GM10847 (cell line): Measurements from ENCODE around the gene THSD4.

ENCODE experiments used
- POLR2A ChIP-seq: IDR thresholded peaks from 2 replicates; pipeline ENCODE4 v1.6.1; 2011; ENCODE audit not compliant: insufficient read length; ENCODE audit errors: extremely low read depth

The THSD4 gene

GRCh38 chr15:71648095-71648494 lies 532.8 kb downstream of the THSD4 start:
- TF ChIP-seq POLR2A = no peak

GRCh38 chr15:71649894-71650293 lies 534.6 kb downstream of the THSD4 start:
- no peak for TF ChIP-seq POLR2A

GRCh38 chr15:71650603-71651002 lies 535.3 kb downstream of the THSD4 start:
- TF ChIP-seq POLR2A = no peak

GRCh38 chr15:71651750-71652186 lies 536.5 kb downstream of the THSD4 start:
- TF ChIP-seq POLR2A = no peak

GRCh38 chr15:71654042-71654719 lies 538.9 kb downstream of the THSD4 start:
- no peak for TF ChIP-seq POLR2A

GRCh38 chr15:71654720-71655174 lies 539.5 kb downstream of the THSD4 start:
- TF ChIP-seq POLR2A = no peak

- no peak for TF ChIP-seq POLR2A
These were observed 541.2 kb downstream of the THSD4 start for GRCh38 chr15:71656425-71656824.

- no peak for TF ChIP-seq POLR2A
These were observed 541.9 kb downstream of the THSD4 start for GRCh38 chr15:71657141-71657540.

GRCh38 chr15:71658036-71658435 lies 542.8 kb downstream of the THSD4 start:
- TF ChIP-seq POLR2A = no peak

GRCh38 chr15:71658827-71659729 lies 543.8 kb downstream of the THSD4 start:
- no peak for TF ChIP-seq POLR2A

- no peak for TF ChIP-seq POLR2A
These were observed 544.4 kb downstream of the THSD4 start for GRCh38 chr15:71659730-71660067.

GRCh38 chr15:71660501-71660900 lies 545.2 kb downstream of the THSD4 start:
- no peak for TF ChIP-seq POLR2A

GRCh38 chr15:71662306-71662705 lies 547.0 kb downstream of the THSD4 start:
- no peak for TF ChIP-seq POLR2A

GRCh38 chr15:71664622-71665021 lies 549.4 kb downstream of the THSD4 start:
- no peak for TF ChIP-seq POLR2A

- TF ChIP-seq POLR2A = no peak
These were observed 551.7 kb downstream of the THSD4 start for GRCh38 chr15:71666763-71667620.
